BLaER1 (cell line): ENCODE measurements around the gene PTPRK.

ENCODE experiments used
- H3K27ac ChIP-seq: shearing (Covaris generic); formaldehyde crosslinking; 2 replicates; pipeline ENCODE4 v1.8.1; 2022
- H3K27me3 ChIP-seq: shearing (Covaris generic); formaldehyde crosslinking; 2 replicates; pipeline ENCODE4 v1.8.1; 2022
- H3K36me3 ChIP-seq: shearing (Covaris generic); formaldehyde crosslinking; 2 replicates; pipeline ENCODE4 v1.8.1; 2022
- H3K4me1 ChIP-seq: shearing (Covaris generic); formaldehyde crosslinking; 2 replicates; pipeline ENCODE4 v1.8.1; 2022
- H3K4me2 ChIP-seq: shearing (Covaris generic); formaldehyde crosslinking; 2 replicates; pipeline ENCODE4 v1.8.1; 2022
- H3K4me3 ChIP-seq: shearing (Covaris generic); formaldehyde crosslinking; 2 replicates; pipeline ENCODE4 v1.8.1; 2022
- H3K9ac ChIP-seq: shearing (Covaris generic); formaldehyde crosslinking; 2 replicates; pipeline ENCODE4 v1.8.1; 2022
- H3K9me3 ChIP-seq: shearing (Covaris generic); formaldehyde crosslinking; 2 replicates; pipeline ENCODE4 v1.8.1; 2022
- H4K20me1 ChIP-seq: shearing (Covaris generic); formaldehyde crosslinking; 2 replicates; pipeline ENCODE4 v1.8.1; 2022
- Cebpa-rat ChIP-seq: shearing (Covaris generic); IDR thresholded peaks from 2 replicates; pipeline ENCODE4 v1.8.1; 2022

The PTPRK gene

DNA sequence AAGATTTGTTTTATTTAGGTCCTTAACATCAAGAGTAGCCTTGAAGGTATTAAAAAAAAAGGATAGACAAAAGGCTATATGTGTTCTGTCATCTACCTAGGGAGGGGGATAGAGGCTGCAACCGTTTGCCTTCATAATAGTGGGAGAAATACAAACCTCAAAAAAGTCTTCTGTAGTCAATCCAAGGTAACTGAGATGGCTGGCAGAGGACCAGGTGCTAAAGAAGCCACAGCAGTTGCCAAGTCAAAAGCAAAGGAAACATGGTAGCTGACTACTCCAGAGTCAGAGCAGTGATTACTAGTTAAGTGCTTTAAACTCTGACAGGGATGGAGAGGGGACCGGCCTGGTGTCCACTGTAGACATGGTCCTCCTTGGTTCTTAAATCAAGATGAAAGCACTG, 249.4 kb downstream of the PTPRK start:
- Histone ChIP-seq H3K4me2 (no peak overlapping the region), H3K9ac (no peak overlapping the region), H4K20me1 (no peaks in the 10 kb centered on the region), H3K27ac (no peak overlapping the region), H3K9me3 (no peaks in the 10 kb centered on the region), H3K36me3 (no peaks in the 10 kb centered on the region), H3K4me3 (no peak overlapping the region), H3K27me3 (no peaks in the 10 kb centered on the region), H3K4me1 (no peaks in the 10 kb centered on the region)
- TF ChIP-seq Cebpa-rat: no peak

DNA sequence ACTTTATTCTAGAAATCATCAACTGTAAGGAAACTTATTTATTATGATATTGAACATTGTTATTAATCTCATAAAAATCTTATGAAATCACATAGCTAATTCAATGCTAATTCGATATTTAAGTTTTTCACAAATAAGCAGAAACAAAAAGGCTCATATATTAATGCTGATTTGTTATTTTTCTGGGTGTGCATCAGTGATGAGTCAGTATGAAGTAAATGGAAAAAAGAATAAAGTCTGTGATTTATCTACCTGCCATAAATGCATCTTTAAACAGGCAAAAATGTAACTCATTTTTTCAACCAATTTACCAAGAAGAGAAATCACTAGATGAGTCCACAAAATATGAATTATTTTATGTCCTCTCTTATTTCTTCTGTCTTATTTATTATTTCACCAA, 253.5 kb downstream of the PTPRK start:
- Histone ChIP-seq H3K9me3 (no peaks in the 10 kb centered on the region), H3K9ac (no peak overlapping the region), H3K36me3 (no peaks in the 10 kb centered on the region), H4K20me1 (no peaks in the 10 kb centered on the region), H3K27me3 (no peaks in the 10 kb centered on the region), H3K27ac (no peak overlapping the region), H3K4me2 (no peak overlapping the region), H3K4me3 (no peak overlapping the region), H3K4me1 (no peaks in the 10 kb centered on the region)
- no peak for TF ChIP-seq Cebpa-rat

DNA sequence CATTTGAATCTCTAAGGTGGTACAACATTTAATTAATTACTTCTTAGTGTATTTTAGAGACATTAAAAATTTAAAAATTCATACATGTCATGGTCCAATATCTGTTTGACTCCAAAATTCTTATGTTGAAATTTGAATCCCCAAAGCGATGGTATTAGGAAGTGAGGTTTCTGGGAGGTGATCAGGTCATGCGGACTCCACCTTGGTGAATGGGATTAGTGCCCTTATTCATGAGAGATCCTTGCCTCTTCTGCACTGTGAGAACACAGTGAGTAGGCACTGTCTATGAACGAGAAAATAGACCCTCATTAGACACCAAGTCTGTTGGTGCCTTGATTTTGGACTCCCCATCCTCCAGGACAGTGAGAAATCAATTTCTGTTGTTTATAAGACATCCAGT, 254.7 kb downstream of the PTPRK start:
- Histone ChIP-seq H4K20me1 (no peaks in the 10 kb centered on the region), H3K4me3 (no peak overlapping the region), H3K4me2 (no peak overlapping the region), H3K4me1 (no peaks in the 10 kb centered on the region), H3K27ac (no peak overlapping the region), H3K36me3 (no peaks in the 10 kb centered on the region), H3K9ac (no peak overlapping the region), H3K27me3 (no peaks in the 10 kb centered on the region), H3K9me3 (no peaks in the 10 kb centered on the region)
- no peak for TF ChIP-seq Cebpa-rat

DNA sequence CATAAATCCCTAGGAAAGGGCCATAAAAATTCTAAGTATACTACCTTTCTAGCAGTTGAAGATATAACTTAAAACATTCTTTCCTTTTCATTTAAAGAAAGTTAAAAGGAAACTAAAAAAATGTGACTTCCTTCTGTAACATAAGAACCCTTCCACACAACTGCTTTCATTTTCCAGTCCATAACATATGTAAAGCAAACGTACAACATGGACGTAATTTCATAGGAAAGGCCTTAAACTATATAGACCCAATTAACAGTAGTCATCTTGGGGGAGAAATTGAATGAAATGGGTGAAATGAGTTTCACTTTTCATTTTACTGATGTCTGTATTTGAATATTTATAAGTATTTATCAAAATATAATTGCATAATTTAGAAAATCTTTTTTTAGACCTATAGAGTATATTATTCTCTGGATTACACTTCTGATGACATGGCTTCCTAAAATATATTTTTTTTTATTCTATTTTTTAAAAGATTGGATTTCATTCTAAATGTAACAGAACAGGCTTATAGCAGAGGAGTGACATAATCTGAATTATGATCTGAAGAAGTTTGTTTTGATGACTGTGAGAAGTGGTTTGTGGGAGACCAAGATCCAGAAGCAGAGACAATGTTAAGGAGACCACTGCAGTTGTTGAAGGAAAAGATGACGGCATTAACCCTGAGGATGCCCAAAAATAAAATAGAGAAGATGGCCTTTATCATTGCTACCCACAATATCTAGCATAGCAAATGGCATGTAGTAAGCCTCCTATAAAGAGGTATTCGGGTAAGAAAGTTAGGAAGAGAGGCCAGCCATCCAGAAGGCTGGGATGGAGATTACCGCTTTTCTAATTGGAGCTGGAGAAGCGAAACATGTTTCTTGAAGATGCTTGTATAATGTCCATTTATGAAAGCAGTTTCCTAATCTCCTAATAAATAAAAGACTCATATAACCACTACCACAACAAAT, 260.4 kb downstream of the PTPRK start:
- Histone ChIP-seq H3K9me3 (no peaks in the 10 kb centered on the region), H3K27me3 (no peaks in the 10 kb centered on the region), H3K4me3 (no peak overlapping the region), H3K36me3 (no peaks in the 10 kb centered on the region), H3K4me1 (no peaks in the 10 kb centered on the region), H3K9ac (no peak overlapping the region), H3K27ac (no peak overlapping the region), H4K20me1 (no peaks in the 10 kb centered on the region), H3K4me2 (no peak overlapping the region)
- no peak for TF ChIP-seq Cebpa-rat

DNA sequence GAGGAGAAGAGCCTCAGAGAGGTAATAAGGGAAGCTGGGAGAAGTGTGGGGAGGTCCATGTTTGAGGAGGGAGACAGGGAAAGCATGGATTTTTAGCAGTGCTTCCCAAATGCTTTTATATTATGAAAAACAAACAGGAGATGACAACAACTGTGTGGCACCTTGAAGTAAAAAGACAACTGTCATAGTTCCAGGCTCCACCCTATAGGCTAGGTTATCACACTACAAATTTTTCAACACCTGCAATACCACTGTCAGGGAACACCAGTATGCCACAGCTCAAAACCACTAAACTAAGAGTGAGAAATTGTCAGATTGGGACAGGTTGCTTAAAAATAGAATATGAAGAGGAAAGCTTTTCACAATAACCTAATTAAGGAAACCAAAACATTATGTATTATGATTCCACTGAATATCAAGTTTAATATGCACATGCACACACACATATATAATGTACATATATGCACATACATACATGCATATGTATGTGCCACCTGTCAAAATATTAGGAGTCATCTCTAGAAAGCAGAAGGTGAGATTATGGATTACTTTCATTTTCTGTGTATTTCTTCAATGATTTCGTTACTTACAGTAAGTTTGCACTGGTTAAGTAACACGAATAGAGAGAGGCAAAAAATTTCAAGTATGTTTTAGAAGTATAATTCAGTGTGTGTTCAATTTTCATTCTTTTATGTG, 261.2 kb downstream of the PTPRK start:
- Histone ChIP-seq H3K27me3 (no peaks in the 10 kb centered on the region), H3K9ac (no peak overlapping the region), H3K4me3 (no peak overlapping the region), H4K20me1 (no peaks in the 10 kb centered on the region), H3K4me1 (no peaks in the 10 kb centered on the region), H3K36me3 (no peaks in the 10 kb centered on the region), H3K9me3 (no peaks in the 10 kb centered on the region), H3K4me2 (no peak overlapping the region), H3K27ac (no peak overlapping the region)
- no peak for TF ChIP-seq Cebpa-rat

DNA sequence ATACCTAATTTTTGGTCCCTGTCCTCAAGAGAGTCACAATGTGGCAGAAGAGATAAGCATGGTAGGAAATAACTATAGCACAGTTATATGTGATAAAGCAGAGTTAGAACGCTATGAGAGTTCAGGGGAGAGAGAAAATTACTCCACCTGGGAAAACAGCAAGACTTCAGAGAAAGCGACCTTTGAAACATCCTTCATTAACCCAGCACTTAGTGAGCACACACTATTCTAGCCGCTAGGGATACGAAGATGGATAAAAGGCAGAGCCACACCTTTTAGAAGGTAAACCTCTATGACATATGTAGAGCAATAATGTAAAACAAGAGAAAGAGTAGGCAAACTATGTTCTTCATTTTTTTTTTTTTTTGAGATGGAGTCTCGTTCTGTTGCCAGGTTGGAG, 264.3 kb downstream of the PTPRK start:
- no peak for TF ChIP-seq Cebpa-rat
- H3K27me3 ChIP-seq: no peaks in the 10 kb centered on the region
- H3K36me3 ChIP-seq: no peaks in the 10 kb centered on the region
- H3K4me1 ChIP-seq: no peaks in the 10 kb centered on the region
- no peak overlapping the region for H3K9ac ChIP-seq
- H3K4me3 ChIP-seq: no peak overlapping the region
- no peaks in the 10 kb centered on the region for H4K20me1 ChIP-seq
- no peaks in the 10 kb centered on the region for H3K9me3 ChIP-seq
- no peak overlapping the region for H3K4me2 ChIP-seq
- H3K27ac ChIP-seq: no peak overlapping the region

DNA sequence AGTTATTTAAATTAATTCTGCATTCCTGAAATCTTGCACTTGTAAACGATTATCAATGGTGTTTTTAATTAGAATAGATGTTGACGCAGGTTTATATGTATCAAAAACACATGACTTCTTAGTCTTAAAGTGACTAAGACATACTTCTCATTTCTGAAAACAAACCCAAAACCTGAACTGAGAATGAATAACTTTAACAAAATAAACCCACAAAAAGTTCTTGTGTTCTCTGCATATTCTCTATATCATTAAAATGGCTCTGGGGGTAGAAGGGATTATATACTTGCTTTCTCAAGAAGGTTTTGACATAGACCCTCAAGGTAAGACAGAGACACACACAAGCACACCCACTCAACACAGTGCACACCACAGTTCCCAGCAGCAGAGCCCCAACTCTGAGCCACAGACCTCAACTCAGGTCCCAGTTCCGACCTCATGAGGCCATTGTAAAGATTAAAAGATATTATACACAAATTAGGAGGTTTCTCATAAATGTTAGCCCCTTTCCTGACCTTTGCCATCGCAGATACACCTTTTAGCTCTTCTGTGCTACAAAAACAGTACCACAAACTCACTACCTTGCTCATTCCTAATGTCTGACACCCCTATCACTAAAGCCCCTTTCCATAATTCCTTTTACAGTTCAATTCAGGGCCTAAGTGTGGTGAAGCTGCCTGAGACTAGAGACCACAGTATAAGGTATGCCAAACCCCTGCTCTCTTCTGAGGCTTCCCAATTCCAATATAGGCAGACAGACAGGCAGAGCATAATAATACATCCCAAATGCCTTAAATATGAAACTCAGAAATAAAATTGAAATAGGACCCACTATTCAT, 267.8 kb downstream of the PTPRK start:
- H4K20me1 ChIP-seq: no peaks in the 10 kb centered on the region
- no peak overlapping the region for H3K27ac ChIP-seq
- H3K4me3 ChIP-seq: no peak overlapping the region
- no peaks in the 10 kb centered on the region for H3K9me3 ChIP-seq
- no peak for TF ChIP-seq Cebpa-rat
- no peaks in the 10 kb centered on the region for H3K36me3 ChIP-seq
- H3K4me1 ChIP-seq: no peaks in the 10 kb centered on the region
- no peaks in the 10 kb centered on the region for H3K27me3 ChIP-seq
- no peak overlapping the region for H3K4me2 ChIP-seq
- no peak overlapping the region for H3K9ac ChIP-seq

DNA sequence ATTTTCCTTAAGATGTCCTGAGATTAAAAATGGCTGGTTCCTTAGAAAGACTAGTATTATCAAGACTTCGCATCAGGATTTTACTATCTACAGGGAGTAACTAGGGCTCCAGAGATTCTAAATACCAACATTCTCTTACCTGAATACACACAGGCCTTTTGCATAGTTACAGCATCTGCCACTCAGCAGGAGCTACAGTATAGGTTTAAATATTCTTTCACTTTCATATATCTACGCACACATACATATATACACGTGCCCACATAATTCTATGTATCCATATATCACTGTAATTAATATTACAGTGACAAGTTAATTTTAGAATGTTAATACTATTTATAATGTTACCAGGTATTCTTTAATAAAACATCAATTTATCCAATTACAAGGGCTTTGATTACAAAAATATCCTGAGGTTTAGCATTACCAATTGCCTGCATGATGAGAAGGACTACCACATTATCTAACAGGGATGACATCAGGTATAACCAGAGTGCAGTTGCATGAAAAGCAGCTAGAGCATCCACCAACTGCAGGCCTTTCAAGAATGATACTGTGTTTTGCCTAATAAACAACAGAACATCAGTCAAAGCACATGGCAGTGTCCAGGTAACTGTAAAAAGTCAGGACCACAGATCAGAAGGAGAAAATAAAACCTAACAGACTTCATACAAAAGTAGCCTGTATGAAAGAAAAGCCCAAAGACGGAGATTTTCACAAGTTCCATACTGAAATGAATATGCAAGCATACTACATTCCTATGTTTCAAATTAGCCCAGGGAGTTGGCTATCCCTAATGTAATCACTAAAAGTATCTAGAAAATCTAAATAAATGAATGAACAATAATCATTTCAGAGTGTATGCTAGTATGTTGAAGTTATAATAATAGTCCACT, 268.7 kb downstream of the PTPRK start:
- Histone ChIP-seq H3K36me3 (no peaks in the 10 kb centered on the region), H3K4me2 (no peak overlapping the region), H3K4me3 (no peak overlapping the region), H3K9me3 (no peaks in the 10 kb centered on the region), H3K27me3 (no peaks in the 10 kb centered on the region), H3K27ac (no peak overlapping the region), H3K9ac (no peak overlapping the region), H3K4me1 (no peaks in the 10 kb centered on the region), H4K20me1 (no peaks in the 10 kb centered on the region)
- no peak for TF ChIP-seq Cebpa-rat
